GM21526 (cell line): ENCODE results near the gene FCHO1.
"Not testable (repeated sequence)": the region's sequence is repeated elsewhere in the genome, so short reads cannot be mapped to it uniquely, and the experiment has no call there.

Source experiments
- ATAC-seq: cut with Tn5 transposase; IDR thresholded peaks from one replicate; pipeline ENCODE4 v1.9.1; 2021; ENCODE audit warnings: moderate library complexity; ENCODE audit not compliant: unreplicated experiment, low FRiP score

FCHO1 gene

DNA sequence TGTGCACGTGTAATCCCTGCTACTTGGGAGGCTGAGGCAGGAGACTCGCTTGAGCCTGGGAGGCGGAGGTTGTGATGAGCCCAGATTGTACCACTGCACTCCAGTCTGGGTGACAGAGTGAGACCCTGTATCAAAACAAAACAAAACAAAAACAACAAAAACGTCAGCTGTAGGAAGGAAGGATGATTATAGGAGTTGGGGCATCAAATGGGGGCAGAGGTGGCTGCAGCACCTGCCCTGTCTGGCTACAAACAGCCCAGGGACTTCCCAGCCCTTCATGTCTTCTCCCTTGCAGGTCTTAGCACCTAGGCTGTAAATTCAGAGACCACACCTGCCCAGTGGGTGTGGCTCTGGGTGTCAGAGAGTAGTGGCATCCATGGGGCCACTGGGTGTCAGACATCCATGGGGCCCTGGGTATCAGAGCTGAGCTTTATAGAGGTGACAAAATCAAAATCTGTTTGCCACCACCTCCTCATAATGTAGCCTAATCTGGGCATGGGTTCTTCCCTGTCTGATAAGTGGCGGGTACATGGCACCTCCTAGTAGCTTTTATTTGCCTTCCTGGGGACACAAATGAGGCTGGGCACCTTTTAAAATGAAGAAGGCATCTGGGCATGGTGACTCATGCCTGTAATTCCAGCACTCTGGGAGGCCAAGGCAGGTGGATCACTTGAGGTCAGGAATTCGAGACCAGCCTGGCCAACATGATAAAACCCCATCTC, 38.9 kb downstream of the FCHO1 start:
- ATAC-seq: no peak

DNA sequence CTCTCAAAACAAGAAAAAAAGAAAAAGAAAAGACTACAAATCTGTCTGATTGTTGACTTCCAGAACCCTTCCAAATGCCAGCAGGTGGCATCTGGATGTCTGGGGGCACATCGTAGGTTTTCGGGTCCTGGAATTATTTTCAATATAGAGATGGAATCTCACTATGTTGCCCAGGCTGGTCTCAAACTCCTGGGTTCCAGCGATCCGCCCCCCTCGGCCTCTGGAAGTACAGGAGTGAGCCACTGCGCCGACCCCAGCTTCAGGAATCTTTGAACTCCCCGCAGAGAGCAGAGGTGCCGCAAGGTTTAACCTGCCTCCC, 43.1 kb downstream of the FCHO1 start:
- ATAC-seq: no peak

DNA sequence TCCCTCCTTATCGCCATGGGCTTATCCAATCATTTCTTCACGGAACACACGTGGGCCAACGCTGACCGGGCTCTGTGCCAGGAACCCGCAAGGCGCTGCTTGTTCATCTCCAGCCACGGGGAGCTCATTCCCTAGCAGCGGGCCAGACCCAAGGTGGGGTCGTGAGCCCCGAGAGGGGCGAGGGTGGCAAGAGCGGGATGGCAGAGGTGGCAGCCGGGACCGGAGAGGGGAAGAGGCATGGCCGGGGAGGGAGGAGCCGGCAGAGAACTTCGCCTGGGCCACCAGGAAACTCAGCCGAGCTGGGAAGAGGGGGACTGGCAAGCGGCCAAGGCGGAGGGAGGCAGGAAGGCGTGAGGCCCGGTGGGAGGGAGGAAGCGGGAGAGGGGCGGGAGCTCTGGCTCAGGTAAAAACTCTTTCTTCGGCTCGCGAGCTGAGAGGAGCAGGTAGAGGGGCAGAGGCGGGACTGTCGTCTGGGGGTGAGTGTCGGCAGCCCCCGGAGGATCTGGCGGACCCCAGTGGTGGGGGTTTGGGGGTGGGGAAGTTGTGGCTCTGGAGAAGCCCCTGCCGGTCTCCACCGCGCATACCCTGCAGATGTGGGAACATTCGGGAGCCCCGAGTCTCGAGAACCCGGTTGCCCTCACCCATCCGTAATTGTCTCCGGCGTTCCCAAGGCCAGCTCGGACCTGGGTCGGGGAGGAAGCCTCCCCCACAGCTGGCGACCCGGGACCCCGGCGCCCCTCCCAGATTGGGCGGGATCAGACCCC, 43.6 kb downstream of the FCHO1 start, which contains the start of gene B3GNT3:
B3GNT3 (plus strand) TSS at position 408 of the 764 bp plus-strand sequence. CDS start 12,670 bp downstream, outside the sequence.
- ATAC-seq: no peak

DNA sequence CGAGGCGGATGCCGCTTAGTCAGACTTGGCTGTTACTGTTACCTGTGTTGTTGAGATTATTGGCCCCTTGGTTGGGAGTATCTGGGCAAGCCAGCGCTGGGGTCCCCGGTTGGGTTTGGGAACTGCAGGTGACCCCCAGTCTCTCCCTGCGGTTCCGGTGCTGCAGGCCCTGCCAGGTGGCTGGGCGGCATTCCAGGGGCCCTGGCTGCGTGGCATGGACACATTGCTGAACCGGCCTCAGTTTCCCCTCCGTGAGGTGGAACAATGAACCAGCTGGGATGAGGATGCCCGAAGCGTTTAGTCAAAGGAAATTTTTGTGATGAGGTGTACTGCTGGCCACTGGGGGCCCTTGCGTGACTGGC, 44.2 kb downstream of the FCHO1 start:
- ATAC-seq: no peak

DNA sequence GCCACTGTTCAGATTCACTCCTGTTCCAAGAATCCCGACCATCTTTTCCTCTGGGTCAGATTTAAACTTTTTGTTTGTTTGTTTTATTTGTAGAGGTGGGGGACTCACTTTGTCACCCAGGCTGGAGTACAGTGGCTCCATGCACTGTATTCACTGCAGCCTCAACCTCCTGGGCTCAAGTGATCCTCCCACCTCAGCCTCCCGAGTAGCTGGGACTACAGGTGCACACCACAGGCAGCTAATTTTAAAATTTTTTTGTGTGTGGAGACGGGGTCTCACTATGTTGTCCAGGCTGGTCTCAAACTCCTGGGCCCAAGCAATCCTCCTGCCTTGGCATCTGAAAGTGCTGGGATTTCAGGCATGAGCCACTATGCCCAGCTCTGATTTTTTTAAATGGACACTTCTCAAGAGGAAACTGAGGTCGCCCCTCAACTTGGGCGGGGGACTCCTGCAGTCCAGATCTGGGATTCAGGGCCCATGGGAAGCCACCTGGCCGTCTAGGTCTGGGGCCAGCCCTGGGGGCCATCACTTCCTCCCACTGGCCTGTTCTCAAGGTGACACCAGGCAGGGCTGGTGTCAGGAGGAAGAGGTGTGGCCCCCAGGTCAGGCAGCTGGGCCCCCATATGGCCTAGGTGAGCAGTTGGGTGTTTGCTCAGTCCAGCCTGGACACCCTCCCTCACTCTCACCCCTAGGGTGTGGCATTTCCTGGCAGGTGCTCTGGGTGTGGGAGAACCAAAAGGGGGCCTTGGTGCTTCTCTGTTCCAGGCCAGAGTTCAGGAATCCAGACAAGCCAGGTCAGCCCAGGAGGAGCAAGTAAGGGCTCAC, 44.9 kb downstream of the FCHO1 start:
- ATAC-seq: no peak

DNA sequence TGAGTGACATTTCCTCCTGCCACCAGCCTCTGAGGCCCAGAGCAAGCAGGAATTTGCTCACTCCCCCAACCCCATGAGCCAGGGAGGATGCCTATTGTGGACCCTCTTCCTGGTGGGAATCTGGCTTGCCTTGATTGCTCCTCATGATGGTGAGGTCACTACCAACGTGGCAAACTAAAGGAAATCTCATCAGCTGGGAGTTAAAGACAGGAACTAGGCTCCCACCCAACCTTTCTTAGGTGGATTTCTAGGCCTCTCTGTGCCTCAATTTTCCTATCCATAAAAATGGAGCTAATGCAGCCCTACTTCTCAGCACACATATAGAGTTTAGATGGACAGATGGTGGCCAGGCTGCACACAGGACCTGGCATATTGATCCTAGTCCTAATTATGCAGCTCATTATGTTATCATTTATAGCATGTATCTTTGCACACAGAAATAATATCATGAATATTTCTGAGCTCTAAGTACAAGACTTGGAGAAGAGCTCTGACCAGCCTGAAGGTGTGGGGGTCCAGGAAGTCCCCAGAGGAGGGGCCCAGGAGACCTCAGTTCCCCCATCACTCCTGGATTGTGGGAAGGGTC, 45.7 kb downstream of the FCHO1 start:
- no peak for ATAC-seq

DNA sequence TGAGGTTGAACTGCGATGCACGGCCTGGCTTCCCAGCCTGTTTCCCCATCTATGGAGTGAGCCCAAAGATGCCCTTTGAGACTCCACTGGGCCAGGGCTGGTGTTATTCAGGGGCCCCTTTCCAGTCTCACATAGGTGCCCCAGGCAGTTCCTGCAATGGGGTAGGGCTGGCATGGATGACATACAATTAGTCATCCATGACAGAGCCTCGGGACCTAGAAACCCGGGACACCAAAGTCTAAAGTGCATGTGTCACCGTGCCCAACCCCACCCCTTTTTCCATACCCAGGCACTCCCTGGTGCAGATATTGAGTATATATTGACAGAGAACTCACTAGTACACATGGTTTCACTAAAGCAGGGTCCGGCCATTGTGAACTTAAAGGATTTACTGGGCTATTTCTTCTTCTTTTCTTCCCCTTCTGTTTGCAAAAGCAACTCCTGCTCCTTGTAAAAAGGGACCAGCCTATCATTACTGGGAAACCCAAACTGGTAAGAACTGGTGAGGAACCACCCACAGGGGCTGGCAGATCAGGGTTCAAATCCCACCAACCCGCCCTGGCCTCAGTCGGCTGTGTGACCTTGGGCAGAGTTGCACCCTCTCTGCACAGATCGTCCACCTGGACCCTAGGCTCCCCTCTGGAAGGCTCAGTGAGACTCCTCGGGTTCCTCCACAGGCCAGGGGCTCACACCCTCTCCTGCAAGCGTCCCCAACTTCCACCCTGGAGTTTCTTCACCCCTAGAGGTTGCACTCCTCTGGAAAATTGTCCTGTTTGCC, 46.3 kb downstream of the FCHO1 start:
- no peak for ATAC-seq

DNA sequence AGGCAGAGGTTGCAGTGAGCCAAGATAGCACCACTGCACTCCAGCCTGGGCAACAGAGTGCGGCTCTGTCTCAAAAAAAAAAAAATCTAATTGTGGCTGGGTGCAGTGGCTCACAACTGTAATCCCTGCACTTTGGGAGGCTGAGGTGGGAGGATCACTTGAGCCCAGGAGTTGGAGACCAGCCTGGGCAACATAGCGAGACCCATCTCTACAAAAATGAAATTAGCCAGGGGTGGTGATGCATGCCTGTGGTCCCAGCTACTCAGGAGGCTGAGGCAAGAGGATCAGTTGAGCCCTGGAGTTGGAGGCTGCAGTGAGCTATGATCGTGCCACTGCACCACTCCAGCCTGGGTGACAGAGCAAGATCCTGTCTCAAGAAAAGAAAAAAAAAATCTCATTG, 47.3 kb downstream of the FCHO1 start:
- not testable (repeated sequence) for ATAC-seq

DNA sequence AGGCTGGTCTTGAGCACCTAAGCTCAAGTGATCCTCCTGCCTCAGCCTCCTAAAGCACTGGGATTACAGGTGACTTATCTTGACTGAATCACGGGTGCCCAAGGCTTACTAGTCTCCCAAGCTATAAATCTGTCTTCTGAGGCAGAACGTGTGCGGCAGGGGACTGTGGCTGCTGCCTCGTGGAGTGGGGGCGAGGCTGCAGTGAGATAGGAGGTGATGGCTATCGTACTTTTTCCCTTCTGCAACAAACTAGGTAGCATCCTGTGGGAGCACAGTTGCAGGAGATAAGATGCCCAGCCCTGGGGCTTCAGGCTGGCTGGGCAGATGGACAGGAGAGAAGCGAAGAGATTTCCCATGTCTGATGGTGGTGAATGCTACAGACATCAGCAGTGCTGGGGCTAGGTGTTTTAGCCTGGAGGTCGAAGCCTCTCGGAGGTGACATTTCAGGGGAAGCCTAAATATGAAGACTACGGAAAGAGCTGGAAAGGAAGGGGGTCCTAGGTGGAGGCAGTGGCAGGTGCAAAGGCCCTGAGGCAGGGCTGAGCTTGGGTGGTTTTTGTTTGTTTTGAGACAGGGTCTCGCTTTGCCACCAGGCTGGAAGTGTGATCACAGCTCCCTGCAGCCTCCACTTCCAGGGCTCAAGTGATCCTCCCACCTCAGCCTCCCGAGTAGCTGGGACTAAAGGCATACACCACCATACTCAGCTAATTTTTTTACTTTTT, 51.0 kb downstream of the FCHO1 start:
- no peak for ATAC-seq

DNA sequence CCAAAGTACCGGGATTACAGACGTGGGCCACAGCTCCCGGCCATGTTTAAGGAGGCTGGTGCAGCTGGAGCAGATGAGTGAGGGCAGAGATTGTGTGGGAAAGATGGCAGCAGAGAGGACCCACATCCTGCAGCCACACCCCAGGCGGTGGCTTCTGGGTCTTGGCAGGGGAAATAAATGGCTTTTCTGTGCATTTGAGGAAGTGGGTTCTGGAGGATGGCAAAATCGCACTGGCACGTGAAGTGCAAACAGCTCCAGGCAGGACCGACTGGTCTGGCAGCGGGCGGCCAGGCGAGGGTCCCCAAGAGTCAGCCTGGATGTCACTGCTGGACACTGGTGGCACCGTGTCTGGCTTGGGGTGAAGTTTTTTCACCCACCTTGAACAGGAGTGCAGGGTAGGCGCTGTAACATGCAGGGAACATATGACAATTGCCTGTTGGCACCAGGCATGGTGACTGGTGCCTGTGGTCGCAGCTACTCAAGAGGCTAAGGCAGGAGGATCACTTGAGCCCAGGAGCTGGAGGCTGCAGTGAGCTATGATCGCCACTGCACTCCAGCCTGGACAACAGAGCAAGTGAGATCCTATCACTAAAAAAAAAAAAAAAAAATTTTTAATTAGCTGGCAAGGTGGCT, 52.1 kb downstream of the FCHO1 start:
- ATAC-seq: no peak

DNA sequence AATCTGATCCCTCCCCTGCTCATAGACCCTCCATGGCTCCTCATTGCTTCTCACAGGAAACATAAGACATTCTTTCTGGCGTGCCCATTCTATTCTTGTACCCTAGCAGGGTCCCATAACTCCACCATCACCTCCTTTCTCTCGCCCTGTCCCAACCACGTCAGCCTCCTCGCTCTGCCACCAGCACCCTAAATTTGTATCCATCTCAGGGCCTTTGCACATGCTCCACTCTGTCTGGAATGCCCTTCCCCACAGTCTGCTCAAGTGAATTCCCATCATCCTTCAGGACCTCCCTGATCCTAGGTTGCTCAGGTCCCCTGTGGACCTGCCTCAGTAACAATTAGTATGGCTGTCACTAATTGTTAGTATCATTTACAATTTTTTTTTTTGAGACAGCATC, 54.1 kb downstream of the FCHO1 start:
- ATAC-seq: no peak

DNA sequence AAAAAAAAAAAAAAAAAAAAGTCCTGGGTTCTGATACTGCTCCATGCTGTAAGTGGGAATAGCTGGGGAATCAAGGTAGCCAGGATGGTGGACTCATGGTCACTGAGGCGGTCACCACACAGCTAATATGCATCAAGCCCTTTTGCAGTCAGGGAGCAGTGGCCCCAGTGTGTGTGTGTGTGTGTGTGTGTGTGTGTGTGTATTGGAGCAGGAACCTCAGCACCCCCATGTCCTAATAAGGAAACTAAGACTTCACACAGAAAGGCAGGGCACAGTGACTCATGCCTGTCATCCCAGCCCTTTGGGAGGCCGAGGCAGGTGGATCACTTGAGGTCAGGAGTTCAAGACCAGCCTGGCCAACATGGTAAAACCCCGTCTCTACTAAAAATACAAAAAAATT, 55.7 kb downstream of the FCHO1 start:
- no peak for ATAC-seq

DNA sequence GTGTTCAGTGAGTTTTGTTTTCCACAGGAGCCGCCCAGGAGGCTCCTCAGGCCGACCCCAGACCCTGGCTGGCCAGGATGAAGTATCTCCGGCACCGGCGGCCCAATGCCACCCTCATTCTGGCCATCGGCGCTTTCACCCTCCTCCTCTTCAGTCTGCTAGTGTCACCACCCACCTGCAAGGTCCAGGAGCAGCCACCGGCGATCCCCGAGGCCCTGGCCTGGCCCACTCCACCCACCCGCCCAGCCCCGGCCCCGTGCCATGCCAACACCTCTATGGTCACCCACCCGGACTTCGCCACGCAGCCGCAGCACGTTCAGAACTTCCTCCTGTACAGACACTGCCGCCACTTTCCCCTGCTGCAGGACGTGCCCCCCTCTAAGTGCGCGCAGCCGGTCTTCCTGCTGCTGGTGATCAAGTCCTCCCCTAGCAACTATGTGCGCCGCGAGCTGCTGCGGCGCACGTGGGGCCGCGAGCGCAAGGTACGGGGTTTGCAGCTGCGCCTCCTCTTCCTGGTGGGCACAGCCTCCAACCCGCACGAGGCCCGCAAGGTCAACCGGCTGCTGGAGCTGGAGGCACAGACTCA, 56.5 kb downstream of the FCHO1 start:
- ATAC-seq: no peak

DNA sequence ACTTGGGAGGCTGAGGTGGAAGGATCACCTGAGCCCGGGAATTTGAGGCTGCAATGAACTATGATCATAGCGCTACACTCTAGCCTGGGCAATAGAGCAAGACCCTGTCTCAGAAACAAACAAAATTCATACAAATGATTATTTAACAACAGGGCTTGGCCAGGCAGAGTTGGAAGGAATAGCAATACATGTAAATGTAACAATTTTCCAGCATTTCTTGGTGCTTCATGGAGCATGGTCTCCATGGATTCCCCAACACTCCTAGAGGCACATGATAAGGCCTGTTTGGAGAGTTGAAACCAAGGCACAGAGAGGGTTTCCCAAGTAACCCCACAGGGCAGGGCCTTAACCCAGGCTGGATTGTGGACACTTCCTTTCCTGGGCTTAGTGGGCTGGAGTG, 59.8 kb downstream of the FCHO1 start:
- ATAC-seq: no peak

DNA sequence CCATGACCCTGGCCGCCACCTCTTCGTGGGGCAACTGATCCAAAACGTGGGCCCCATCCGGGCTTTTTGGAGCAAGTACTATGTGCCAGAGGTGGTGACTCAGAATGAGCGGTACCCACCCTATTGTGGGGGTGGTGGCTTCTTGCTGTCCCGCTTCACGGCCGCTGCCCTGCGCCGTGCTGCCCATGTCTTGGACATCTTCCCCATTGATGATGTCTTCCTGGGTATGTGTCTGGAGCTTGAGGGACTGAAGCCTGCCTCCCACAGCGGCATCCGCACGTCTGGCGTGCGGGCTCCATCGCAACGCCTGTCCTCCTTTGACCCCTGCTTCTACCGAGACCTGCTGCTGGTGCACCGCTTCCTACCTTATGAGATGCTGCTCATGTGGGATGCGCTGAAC, 60.4 kb downstream of the FCHO1 start:
- ATAC-seq: no peak

DNA sequence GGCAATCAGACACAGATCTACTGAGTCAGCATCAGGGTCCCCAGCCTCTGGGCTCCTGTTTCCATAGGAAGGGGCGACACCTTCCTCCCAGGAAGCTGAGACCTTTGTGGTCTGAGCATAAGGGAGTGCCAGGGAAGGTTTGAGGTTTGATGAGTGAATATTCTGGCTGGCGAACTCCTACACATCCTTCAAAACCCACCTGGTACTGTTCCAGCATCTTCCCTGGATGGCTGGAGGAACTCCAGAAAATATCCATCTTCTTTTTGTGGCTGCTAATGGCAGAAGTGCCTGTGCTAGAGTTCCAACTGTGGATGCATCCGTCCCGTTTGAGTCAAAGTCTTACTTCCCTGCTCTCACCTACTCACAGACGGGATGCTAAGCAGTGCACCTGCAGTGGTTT, 60.8 kb downstream of the FCHO1 start:
- ATAC-seq: no peak

DNA sequence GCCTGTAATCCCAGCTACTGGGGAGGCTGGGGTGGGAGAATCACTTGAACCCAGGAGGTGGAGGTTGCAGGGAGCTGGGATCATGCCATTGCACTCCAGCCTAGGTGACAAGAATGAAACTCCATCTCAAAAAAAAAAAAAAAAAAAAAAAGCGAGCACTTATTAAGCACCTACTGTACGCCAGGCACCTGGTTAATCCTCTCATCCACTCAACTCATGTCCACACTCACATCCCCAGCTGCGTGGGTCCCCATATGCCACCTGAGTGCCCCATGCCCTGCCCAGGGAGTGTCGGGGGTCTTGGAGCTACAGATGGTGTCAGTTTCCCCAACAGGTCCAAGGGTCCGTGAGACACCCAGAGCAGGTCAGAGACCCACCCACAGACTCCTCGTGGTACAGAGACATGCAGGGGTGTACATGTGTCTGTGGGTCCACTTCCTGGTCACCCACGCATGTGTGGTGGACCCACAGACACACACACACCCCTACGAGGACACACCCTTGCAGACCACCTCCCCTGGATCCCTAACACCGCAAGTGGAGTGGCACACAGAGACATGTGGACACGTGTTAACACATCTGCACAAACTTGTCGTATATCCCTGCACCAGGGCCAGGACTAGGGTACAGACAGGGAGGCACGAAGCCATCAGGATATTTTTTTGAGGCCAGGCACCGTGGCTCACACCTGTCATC, 66.5 kb downstream of the FCHO1 start:
- no peak for ATAC-seq

DNA sequence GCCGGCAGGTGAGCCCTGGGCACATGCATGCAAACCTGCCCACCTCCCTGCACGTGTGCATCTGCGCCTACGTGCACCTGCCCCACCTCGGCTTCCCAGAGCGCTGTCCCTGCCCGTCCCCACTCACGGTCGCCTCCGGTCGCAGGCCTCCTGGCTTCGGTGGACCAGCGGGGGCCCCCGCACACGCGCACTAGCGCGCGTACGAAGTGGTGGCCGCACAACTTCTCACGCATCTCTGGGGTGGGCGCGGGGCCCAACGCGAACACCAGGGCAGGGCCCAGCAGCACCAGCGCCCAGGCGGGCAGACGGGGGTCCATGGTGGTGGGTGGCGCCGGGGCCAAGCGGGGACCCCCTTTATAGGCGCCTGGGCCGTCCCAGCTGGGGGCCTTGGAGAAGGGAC, 69.9 kb downstream of the FCHO1 start, which contains the start of gene INSL3:
INSL3 (minus strand) TSS at position 330 of the 400 bp plus-strand sequence; CDS start at position 317, 13 bp downstream.
- ATAC-seq: no peak
